HEK293 (cell line): ENCODE results near the gene AJM1.

Experiments used
- HOXD13 ChIP-seq: sonication (generic); formaldehyde crosslinking; IDR thresholded peaks from 2 replicates; pipeline ENCODE4 v1.8.0; 2022; ENCODE audit warnings: missing genetic modification reagents, borderline replicate concordance
- YY1 ChIP-seq: fragments of 450-650 bp; formaldehyde crosslinking; IDR thresholded peaks from 2 replicates; pipeline ENCODE4 v1.5.1; 2018; ENCODE audit warnings: missing biosample characterization, missing genetic modification characterization
- ZBTB7A ChIP-seq: fragments of 450-650 bp; formaldehyde crosslinking; IDR thresholded peaks from 2 replicates; pipeline ENCODE4 v1.5.1; 2016; ENCODE audit warnings: low read depth, missing biosample characterization, missing genetic modification characterization
- ZFP37 ChIP-seq: fragments of 450-650 bp; formaldehyde crosslinking; IDR thresholded peaks from 2 replicates; pipeline ENCODE4 v1.5.1; 2016; ENCODE audit warnings: missing biosample characterization, missing genetic modification characterization
- ZNF2 ChIP-seq: fragments of 450-650 bp; formaldehyde crosslinking; IDR thresholded peaks from 2 replicates; pipeline ENCODE4 v1.5.1; 2016; ENCODE audit warnings: missing biosample characterization, missing genetic modification characterization
- ZNF214 ChIP-seq: fragments of 450-650 bp; formaldehyde crosslinking; IDR thresholded peaks from 2 replicates; pipeline ENCODE4 v1.5.1; 2017; ENCODE audit warnings: missing biosample characterization, mild to moderate bottlenecking, missing genetic modification characterization, borderline replicate concordance
- ZNF24 ChIP-seq: fragments of 450-650 bp; formaldehyde crosslinking; IDR thresholded peaks from 2 replicates; pipeline ENCODE4 v1.5.1; 2016; ENCODE audit warnings: missing biosample characterization, missing genetic modification characterization
- ZNF274 ChIP-seq, 2 experiments: fragments of 200-500 bp in 1 of 2; fragments of 450-650 bp in 1 of 2; sonication (Bioruptor generic) in 1 of 2; formaldehyde crosslinking in 1 of 2; IDR thresholded peaks; 2 replicates each; pipeline versions ENCODE4 v1.5.1 to v1.6.1; 2014 to 2016; ENCODE audit warnings: borderline replicate concordance in 1 of 2, inconsistent platforms in 1 of 2, low read length in 1 of 2, missing biosample characterization in 1 of 2, missing genetic modification characterization in 1 of 2
- ZNF302 ChIP-seq: fragments of 450-650 bp; formaldehyde crosslinking; IDR thresholded peaks from 2 replicates; pipeline ENCODE4 v1.5.1; 2016; ENCODE audit warnings: missing biosample characterization, missing genetic modification characterization, low read depth
- ZNF792 ChIP-seq: fragments of 450-650 bp; formaldehyde crosslinking; IDR thresholded peaks from 2 replicates; pipeline ENCODE4 v1.5.1; 2016; ENCODE audit warnings: missing biosample characterization, missing genetic modification characterization
- TF ChIP-seq, protein P1 (sequence below): fragments of 450-650 bp; formaldehyde crosslinking; IDR thresholded peaks from 2 replicates; pipeline ENCODE4 v1.5.1; 2016; ENCODE audit warnings: missing biosample characterization, missing genetic modification characterization

DNA sequence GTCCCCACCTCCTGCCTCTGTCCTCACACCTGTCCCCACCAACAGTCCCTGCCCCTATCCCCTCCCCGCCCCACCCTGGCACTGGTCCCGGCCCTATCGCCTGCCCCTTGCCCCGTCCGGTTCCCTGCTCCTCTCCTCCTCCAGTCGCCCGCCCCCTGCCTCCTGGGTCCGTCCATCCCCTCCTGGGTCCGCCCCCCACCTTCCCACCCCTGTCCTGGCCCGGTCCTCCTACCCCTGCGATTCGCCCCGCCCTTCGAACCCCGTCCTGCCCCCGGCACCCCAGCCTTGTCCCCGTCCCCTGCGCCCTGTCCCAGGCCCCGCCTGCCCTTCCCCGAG lies 23.5 kb downstream of the AJM1 start:
- no peak for TF ChIP-seq YY1 (tag by site-specific recombination)
- no peak for TF ChIP-seq ZNF792 (tag by site-specific recombination)
- TF ChIP-seq, protein P1, sequence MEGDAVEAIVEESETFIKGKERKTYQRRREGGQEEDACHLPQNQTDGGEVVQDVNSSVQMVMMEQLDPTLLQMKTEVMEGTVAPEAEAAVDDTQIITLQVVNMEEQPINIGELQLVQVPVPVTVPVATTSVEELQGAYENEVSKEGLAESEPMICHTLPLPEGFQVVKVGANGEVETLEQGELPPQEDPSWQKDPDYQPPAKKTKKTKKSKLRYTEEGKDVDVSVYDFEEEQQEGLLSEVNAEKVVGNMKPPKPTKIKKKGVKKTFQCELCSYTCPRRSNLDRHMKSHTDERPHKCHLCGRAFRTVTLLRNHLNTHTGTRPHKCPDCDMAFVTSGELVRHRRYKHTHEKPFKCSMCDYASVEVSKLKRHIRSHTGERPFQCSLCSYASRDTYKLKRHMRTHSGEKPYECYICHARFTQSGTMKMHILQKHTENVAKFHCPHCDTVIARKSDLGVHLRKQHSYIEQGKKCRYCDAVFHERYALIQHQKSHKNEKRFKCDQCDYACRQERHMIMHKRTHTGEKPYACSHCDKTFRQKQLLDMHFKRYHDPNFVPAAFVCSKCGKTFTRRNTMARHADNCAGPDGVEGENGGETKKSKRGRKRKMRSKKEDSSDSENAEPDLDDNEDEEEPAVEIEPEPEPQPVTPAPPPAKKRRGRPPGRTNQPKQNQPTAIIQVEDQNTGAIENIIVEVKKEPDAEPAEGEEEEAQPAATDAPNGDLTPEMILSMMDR (tag by site-specific recombination): no peak
- no peak for TF ChIP-seq ZNF214 (tag by site-specific recombination)
- no peak for TF ChIP-seq ZNF2 (tag by site-specific recombination)
- TF ChIP-seq ZNF302 (tag by site-specific recombination): no peak
- no peak for TF ChIP-seq ZNF274 (IDR thresholded peaks at IDR 0.05; ENCODE audit: low read length)
- no peak for TF ChIP-seq ZNF274 (tag by site-specific recombination; IDR thresholded peaks at IDR 0.05; ENCODE audit: borderline replicate concordance)
- TF ChIP-seq ZFP37: no peak
- TF ChIP-seq ZNF24 (tag by site-specific recombination): no peak
- no peak for TF ChIP-seq ZBTB7A (tag by site-specific recombination)
- no peak for TF ChIP-seq HOXD13 (CRISPR knock-in tag)
